GM19452 (cell line): Measurements from ENCODE around the gene NLN.
"Not testable (repeated sequence)": the region's sequence is repeated elsewhere in the genome, so short reads cannot be mapped to it uniquely, and the experiment has no call there.

ENCODE experiments used
- ATAC-seq: cut with Tn5 transposase; IDR thresholded peaks from one replicate; pipeline ENCODE4 v1.9.1; 2021; ENCODE audit not compliant: unreplicated experiment

Gene NLN

DNA sequence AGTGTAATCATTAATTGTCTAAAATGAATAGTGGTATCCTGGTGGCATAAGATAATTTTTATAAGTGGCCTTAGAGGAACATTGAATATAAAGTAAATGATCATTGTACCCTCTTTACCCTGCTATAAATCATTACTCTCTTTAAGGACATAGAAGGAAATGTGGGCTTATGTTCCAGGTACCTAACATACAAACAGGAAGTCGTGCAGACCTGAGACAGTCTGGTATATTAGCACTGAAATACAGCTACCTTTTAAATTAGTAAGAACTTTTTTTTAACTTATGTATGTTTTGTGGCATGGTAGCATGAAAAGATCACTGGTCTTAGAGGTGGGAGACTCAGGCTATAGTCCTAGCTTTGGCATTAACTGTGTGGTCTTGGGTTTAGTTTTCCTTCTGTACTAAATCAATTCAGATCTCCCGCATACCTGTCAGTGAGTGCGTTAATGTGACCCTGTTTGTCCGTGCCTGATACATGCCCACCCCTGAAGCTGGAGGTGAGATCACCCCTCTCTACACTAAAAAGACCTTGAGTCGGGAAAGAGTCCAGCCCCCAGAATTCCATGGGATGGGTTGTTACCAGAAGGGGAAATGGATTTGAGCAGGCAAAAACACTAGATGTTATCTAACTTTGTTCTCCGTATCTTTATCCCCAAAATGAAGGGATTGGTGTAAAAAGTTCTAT lies 145.0 kb downstream of the NLN start:
- no peak for ATAC-seq

GRCh38 chr5:65867542-65868195 lies 145.7 kb downstream of the NLN start:
- ATAC-seq, result no peak

DNA sequence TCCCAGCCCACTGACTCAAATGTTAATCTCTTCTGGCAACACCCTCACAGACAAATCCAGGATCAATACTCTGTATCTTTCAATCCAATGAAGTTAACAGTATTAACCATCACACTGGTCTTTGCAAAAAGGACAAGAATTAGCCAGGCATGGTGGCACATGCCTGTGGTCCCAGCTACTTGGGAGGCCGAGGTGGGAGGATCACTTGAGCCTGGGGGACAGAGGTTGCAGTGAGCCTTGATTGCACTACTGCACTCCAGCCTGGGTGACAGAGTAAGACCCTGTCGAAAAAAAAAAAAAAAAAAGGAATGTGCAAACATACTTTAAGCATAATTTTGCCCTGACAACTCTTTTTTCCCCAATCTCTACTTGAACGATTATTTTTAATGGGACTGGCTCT lies 146.5 kb downstream of the NLN start:
- no peak for ATAC-seq

GRCh38 chr5:65871182-65871581 lies 149.2 kb downstream of the NLN start:
- ATAC-seq, result no peak

GRCh38 chr5:65871776-65872175 lies 149.8 kb downstream of the NLN start:
- ATAC-seq, result not testable (repeated sequence)

DNA sequence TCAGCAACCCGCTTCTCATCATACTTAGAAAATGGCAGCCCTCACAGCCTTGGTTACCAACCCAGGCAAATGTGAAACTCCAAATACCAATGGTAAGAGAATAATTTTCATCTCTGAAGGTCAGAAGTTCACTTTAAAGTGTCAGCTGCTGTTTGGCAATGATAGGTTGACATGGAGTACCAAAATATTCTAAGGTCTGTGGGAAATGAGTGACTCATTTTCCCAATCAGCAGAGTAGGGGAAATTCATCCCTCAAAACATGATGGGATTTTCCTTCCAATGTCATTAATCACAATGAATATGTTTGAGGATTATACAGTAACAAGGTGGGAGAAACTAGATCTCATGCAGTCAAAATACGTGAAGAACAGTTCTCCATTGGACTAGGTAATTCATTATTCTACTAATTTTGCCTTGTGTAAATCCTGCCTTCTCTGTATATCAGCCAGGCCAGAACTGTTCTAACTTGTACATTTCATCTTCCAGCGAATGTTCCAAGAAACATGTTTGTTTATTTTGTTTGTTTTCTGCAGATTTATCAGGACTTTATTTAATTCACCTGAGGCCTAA lies 151.3 kb downstream of the NLN start:
- ATAC-seq, result no peak

DNA sequence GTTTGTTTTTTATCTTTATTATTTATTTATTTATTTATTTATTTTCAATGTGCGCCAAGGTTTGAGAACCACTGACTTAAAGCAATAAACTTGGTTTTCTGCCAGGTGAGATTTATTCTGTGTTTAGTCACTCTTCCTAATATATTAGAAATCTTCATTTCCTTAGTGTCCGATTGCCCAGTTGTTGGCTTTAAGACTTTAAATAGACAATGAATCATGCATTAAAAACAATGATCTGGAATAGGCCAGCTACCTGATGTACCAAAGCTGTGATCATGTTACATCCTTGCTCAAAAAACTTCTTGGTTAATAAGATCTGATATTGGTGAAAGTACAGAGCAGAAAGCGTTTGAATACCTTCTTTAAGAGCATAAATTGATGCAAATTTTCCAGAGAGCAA lies 152.2 kb downstream of the NLN start:
- no peak for ATAC-seq

GRCh38 chr5:65876496-65876895 lies 154.5 kb downstream of the NLN start:
- ATAC-seq, result no peak

DNA sequence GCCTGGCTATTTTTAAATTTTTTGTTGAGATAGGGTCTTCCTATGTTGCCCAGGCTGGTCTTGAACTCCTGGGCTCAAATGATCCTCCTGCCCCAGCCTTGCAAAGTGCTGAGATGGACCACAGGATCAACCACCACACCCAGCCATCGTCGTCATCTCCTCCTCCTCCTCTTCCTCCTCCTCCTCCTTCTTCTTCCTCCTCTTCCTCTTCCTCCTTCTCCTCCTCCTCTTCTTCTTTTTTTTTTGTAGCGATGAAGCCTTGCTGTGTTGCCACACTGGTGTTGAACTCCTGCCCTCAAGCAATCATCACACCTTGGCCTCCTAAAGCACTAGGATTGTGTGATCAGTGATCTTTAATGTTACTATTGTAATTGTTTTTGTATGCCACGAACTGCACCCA lies 155.0 kb downstream of the NLN start:
- no peak for ATAC-seq
